HG03520 (cell line): ENCODE measurements around the gene CNTN1.

Source experiments
- ATAC-seq: cut with Tn5 transposase; IDR thresholded peaks from one replicate; pipeline ENCODE4 v1.9.1; 2021; ENCODE audit warnings: mild to moderate bottlenecking, moderate library complexity; ENCODE audit not compliant: unreplicated experiment

CNTN1 gene

DNA sequence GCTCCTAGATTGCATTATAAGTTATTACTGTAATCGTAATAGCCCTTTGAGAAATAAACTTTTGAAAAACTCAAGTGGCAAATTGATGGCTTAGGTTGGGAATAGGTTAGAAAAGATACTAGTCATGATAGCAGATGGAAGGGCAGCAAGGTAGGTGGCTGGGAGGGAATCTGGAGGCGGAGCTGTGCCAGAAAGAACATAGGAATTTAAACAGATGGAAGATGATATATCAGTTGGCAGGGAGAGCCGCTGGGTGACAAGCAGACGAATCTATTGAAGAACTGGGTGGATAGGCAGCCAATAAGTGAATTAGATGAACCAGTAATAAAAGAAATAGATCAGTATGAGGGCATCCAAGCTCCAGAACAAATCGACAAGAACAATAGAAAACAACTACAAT lies 142.1 kb downstream of the CNTN1 start:
- no peak for ATAC-seq

DNA sequence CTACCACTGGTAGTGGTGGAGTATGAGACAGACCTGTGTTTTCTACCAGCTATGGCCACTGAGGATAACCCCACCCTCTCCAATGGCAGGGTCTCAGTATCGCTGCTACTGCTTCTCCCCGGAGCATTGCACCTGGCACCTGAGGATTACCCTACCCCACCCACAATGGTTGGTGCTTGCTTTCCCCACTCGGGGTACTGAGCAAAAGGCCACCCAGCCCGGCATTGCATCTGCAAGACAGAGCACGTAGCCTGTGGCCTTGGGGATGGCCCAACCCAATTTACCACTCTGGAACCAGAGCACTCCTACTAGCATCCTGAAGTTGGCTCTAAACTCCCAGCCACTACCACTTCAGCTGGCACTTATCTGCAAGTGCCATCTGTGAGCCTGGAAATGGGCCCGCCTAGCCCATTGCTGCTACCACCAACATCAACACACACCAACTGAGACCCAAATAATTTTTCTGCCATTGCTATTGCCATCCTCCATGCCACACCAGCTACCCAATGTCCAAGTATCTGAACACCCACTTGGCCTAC lies 145.7 kb downstream of the CNTN1 start:
- no peak for ATAC-seq

DNA sequence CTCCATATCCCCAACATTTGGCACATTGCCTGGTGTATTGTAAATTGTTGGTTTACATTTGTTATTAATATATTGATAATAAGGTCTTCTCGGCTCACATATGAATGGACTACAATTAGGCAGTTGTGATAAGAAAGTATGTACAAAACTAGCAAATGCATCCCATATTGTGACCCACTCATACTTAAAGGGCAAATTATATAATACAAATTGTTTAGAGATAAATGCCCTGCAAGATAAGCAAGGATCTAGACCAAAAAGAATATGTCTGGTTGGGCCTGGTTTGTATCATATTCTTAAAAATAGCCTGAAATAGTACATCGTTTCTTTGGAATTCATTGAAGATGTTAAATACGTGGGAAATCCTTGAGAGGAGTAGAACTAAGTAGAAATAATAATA lies 151.3 kb downstream of the CNTN1 start:
- no peak for ATAC-seq

DNA sequence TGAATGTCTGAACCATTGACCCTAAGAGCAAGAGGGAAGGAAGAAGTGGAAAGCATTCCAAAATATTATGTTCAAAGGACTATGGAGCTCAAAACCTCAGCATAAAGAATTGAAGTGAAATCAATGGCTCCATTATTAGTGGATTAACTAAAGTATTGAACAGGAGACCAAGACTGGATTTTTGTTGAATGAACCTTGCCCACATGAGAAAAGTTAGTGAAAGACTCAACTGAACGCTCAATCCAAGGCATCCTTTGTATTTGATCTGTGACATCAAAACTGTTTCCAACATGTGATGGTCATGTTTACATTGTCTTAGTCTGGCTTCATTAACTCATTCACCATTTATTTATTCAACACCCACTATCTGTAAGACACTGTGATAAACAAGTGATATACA lies 161.0 kb downstream of the CNTN1 start:
- ATAC-seq = no peak

DNA sequence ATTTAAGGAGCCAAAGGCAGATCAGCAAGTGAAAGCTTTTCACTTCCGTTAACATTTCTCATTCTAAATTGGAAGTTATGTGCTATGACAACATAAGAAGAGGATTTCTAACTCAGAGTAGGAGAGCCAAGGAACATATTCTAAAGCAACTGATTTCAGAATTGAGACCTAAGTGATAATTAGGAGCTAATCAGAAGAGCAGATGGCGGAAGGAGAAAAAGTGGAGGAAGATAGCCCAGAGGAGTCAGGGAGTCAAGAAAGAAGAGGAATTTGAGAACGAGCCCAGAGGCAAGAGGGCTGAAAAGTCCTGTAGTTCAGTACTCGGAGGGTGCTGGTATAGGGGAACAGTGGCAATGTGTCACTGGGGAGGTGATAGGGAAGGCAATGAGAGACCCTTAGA lies 162.4 kb downstream of the CNTN1 start:
- ATAC-seq = no peak

DNA sequence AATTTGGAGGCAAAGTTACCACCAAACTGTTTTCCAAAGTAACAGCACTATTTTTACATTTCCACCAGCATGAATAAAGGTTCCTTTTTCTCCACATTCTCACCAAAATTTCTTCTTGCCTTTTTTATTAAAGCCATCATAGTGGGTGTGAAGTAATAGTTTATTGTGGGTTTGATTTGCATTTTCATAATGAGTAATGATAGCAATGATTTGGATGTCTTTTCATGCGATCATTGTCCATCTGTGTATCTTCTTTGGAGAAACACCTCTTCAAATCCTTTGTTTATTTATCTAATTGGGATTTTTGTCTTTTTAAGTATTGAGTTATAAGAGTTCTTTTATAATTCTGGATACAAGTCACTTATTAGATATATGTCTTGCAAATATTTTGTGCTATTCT lies 172.7 kb downstream of the CNTN1 start:
- ATAC-seq = no peak

DNA sequence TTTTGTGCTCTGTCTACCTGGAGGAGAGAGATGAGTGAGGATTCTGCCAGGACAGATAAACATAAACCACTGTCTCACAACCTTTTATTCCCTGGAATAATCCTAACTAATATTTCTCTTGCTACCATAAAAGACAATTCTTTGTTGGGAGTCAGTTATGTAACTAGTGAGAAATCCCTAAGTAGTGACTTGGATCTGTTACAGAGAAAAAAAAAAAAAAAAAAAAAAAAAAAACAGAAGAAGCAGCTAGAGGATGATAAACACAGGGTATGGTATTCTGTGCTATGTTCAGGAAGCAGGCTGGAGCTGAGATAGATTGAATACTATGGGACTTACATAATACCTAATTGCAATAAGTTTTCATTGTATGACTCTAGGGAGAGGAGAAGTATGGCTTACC lies 178.7 kb downstream of the CNTN1 start:
- no peak for ATAC-seq

DNA sequence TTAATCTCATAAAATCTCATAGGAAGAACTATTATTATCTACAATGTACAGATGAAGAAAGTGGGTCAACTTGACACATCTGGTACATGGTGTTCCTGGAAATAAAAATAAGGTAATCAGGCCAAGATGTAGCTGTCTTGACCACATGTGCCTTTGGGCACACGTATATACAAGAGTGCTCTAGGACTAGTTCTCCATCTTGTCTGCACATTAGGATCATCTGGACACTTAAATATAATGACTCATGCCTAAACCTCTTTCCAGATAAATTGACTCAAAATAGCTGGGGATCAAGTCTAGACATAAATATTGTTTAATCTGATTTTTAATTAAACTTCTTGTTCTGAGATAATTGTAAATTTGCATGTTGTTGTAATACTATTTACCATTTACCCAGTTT lies 182.6 kb downstream of the CNTN1 start:
- no peak for ATAC-seq

DNA sequence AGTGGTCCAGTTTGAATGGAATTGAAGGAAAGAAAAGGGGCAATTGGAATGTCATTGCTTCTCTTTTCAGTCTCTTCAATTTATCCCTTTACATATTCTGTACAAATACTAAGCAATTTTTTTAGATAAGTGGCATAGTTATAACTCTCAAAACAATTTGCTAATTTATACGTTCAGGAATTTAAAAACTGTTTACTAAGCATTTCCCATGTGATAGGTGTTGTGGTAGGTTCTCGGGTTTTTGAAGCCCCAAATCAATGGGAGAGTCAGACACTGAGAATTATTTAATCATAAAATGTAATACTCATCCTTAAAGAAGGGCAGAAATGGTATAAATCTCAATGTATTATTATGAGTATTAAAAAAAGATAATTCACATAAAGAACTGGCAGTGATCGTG lies 197.1 kb downstream of the CNTN1 start:
- ATAC-seq = no peak

DNA sequence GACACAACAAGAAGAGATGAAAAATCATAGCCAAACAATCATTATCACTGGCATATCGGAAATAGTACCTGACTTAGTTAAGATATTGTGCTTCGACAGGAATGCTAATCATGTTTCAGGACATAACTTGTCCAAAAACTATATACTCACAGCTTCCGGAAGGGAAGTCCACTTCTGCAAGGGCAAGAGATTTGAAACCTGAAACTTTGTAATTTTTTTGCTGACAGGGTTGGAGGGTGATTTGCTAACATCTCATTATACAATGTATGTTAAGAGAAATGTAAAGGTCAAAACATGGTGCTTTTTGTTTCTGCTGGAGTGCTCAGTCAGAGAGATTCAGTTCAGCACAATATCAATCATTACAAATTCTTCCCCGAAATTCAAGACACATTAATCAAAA lies 200.3 kb downstream of the CNTN1 start:
- no peak for ATAC-seq

DNA sequence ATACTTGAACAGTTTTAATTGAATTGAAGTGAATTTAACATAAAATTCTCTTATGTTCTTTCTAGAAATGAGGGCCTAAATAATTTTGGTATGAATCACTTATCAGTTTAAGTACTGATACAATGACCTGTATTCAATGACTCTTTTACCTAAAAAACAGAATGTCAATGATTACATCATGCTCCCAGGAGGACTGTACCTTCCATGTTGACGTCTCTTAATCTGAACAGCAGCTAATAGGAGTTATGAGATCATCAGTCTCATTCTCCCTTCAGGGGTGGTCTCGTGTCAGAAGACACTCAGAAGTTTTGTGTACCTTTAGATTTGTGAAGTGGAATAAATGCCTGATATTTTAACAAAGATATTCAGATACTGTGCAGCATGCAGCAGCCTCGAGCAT lies 206.3 kb downstream of the CNTN1 start:
- no peak for ATAC-seq

DNA sequence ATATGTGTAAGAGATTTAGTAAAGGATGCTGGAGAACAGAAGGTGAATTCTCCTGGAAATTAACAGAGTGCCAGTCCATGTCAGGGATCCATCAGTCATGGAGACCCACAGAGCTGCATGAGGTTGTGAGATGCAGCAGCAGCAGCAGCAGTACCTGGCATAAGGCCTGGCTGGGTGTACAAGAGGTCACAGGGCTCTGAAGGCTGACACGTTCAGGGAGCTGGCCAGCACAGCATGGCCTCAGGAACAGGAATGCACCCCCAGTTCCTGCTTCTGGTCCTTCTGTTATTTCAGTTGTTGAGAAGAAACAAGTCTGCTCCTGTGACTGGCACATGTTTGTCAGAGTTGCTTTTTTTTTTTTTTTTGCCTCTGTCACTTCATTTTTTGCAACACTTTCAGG lies 210.8 kb downstream of the CNTN1 start:
- ATAC-seq = no peak

DNA sequence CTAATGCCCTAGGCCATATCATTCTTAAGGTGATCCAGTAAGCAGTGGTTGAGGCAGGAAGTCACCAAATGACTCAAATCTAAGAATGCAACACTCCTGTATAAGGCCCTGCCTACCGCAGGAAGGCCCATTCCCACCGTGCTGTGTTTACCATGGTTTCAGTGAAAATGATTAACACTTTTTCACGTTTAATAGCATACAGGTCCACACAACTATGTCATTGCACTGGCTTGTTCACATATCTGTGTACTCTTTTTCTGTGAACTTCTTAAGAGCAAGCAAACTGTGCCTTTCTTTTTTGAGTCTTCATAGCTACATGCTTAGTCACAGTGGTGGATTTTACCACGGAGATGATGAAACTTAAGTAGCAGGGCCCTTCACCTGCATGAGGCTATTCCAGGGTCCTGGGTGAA lies 214.9 kb downstream of the CNTN1 start:
- ATAC-seq = peak; percentile 91

DNA sequence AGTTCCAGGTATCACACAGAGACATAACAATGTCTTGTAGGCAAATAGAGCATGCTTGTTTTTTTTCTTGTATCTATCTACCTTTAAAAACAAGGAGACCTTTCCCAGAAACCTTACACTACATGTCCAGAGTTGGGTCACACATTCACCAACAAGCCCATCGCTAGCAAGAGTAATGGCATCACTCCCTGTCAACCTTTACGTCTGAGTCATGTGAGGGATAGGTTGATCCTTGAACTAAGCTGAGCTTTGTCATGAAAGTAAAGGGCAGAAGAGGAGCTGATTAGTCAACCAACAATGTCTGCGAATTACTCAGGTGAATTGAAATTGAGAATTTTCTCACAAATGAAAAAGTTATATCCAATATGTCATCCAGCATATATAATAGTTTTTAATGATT lies 219.4 kb downstream of the CNTN1 start:
- ATAC-seq = no peak

DNA sequence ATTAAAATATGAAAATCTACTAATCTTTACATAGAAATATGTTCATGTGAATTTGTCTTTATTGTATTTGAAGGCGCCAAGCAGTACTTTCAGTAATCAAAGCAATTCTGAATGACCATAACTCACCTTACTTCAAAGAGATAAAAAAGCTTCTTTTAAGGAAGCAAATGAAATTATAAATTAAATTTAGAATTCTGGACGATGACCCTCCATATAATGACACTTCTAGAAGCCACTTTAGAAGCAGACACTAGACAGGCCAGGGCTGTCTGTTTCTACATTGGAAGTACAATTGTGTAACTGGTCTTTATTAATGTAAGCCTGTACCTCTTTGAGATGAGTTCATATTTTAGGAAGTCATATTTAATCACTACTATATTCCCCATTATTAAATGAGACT lies 222.9 kb downstream of the CNTN1 start:
- no peak for ATAC-seq

DNA sequence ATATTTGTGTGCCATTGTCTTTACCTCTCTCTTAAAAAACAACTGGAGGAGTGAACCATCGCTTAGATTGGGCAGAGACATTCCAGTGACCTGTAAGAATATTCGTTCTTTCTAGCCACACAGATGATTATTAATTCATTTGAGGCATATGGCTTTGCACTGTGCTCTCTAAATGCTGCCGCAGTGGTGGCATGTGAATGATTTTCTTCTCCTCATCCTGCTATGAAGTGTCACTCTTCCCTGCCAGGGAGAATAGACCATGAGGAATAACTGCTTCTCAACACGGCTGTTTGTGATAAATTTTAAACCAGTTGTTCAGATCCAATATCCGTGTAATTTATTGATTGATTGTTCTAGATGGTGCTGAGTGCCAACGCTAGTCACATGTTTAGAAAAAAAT lies 225.3 kb downstream of the CNTN1 start:
- ATAC-seq = no peak

DNA sequence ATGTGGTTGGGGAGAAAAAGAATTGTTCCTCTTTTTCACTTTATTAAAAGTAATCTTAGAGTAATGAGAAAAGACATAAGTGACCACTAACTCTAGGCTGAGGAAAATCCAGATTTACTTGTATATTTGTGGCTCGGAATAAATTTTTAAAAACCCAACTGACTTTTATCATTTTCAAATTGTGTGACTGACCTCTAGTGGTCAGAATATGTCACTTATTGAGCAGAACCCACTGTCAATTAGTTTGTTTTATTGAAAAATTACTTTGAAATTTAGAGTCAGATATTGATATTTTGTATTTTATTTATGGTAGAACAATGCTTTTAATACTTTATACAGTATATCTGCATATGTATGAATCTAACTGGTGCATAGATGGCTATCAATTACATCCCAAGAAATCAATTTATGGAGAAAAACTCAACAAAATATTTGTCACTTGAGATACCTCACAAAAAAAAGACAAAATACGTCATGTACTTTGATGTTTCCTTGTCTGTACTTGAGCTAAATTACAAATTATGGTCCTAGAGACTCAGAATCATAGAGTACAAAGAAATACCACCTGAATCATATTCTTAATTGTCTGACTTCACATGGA lies 229.4 kb downstream of the CNTN1 start:
- no peak for ATAC-seq

DNA sequence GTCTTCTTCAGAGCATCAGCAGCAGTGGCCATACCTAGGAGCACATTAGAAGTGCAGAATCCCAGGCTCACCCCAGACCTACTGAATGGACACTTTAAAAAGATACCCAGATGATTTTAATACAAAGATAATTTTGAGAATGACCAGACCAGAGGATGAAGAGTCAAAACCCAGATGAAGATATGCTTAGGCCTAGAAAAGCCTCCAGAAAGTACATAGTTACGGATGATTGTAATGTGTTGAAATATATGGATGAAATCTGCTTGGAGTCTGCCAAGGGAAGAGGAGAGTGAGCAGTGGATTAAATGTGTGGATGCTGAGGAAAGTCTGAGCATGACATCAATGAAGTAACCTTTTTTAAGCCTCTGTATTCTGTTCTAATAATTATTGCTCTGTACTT lies 245.7 kb downstream of the CNTN1 start:
- no peak for ATAC-seq

DNA sequence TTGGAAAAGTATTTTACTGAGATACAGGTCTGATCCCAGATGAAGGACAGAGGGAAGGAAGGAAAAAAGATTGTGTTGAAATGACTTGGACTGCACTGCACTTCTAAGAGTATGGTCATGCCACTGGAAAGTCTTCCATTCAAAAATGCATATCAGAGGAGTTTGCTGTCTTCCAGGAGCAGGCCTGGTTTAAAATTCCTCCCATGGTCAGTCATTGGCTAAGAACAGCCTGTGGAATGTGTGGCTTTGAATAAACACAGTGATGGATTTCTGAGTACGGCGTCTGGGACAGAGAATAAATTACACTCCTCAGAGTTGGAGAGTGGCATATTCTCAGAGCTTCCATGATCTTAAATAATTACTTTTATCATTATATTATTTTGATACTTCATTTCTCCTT lies 250.1 kb downstream of the CNTN1 start:
- no peak for ATAC-seq

DNA sequence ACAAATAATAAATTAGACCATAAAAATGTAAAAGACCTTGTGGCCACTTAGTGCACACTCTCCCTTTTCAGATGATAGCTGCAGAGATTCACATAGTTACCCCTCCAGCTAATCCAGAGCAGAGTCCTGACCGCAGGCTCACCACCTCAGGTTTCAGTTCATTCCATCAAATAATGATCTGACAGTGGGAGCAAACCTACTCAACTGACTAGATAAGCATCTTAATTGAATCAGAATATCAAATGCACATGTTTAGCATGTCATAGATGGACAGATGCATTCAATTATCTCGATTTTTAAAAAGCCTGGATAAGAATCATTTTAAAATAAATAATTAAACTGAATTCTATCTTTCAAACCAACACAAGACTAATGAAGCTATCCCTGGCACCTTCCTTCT lies 253.5 kb downstream of the CNTN1 start:
- ATAC-seq = no peak

DNA sequence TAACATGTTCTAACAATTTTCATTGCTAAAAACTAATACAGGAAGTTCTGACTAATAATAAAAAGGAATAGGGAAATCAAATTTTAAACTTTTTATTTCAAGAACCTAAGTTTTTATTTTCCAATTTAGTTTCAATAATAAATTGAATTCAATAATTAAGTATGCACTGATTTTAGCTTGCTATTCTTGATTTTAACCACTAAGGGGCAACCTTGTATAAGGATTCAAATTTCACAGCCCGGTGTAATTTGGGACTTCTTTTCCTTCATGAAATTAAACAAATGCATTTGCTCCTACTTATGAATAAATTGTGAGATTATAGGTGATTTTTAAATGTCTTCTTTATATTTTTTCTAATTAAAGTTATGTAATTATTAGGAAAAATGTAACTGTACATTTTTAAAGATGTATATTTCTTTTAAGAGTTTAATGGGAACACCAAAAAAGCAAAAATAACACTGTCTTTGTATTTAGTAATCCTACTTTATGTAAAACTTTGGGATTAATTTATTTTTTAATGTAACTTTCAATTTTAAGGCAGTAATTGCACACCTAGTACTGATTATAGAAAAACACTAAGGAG lies 254.5 kb downstream of the CNTN1 start:
- ATAC-seq = peak; percentile 50

DNA sequence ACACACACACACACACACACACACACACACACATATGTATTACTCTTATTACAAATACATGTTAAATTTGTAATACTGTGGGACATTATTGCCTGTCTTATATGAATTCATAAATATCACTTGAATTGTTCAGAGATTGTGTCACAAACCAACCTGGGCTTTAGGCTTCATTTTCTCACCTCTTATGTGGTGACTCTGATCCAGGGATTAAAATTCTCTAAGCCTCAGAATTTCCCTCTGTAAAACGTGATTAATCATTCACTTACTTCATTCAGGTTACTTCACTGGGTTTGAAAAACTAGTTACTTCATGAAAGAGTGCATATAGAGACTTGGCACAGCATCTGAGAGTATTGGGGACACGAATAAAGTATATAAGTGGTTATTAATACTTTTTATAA lies 255.6 kb downstream of the CNTN1 start:
- no peak for ATAC-seq

DNA sequence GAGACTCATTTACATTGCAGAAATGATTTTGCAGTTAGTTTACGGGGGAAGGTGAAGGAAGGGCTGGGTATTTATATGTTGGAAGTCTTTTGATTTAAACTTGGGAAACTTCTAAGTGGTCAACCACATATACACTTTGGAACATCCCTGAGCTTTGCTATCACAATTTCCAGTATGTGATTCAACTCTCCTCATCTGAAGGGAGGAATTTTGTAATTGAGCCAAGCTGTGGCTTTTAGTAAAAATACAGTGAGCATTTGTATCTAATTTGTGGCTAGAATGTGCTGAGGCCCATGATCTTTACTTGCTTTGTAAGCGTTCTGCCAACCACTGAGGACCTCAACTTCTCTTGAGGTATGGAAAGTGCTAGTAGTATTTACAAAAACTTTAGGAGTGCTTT lies 260.8 kb downstream of the CNTN1 start:
- no peak for ATAC-seq
